Epithelial cell of esophagus (primary cell): ENCODE measurements around the gene DBI.

Experiments
- DNase-seq: peaks from one replicate; pipeline ENCODE4 v3.0.0; 2010; ENCODE audit warnings: low read depth
- H3K4me3 ChIP-seq: 2 replicates; pipeline ENCODE4 v1.5.1; 2011; ENCODE audit warnings: mild to moderate bottlenecking, low read length, control low read depth
- TF ChIP-seq, protein P1 (sequence below): IDR thresholded peaks from 2 replicates; pipeline ENCODE4 v1.5.1; 2011; ENCODE audit warnings: low read depth, mild to moderate bottlenecking, low read length, control low read depth, inconsistent platforms; ENCODE audit not compliant: insufficient read depth; ENCODE audit errors: missing control alignments

The DBI gene

DNA sequence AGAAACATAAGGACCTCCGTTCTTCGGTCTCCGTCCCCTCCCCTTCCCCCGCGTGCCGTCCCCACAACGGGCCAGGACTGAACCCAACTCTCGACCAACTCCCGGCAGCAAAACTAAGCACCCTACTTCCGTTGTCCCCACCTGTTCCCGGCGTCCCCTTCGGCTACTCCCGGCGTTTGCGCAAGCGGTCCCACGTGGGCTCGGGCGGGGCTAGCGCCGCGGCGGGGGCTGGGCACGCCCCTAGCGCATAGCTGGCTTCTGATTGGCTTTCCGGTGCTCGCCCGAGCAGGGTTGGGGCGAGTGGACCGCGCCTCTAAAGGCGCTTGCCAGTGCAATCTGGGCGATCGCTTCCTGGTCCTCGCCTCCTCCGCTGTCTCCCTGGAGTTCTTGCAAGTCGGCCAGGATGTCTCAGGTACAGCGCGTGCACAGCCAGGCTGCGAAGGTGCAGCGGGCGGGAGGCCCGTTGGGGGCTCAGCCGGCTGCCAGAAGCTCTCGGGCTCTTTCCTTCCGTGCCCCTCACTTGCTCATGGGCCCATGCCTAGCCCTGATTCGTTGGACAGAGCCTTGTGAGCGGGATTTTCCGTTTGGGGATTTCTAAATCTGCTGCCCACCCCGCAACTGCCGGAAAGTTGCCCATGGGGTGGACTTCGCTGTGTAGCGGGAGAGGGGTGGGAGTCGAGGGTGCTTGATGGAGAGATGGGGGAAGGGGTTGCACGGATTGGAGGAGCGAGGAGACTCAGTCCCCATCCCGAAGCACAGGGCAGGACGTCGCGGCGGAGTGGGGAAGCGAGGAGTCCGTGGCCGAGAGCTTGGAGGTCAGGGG, at the start of gene DBI, which contains the start of gene C2orf76:
Gene DBI, plus strand, starts transcription at position 329 of the 823 bp plus-strand sequence. Its CDS starts 75 bp downstream, at position 404.
Gene C2orf76, minus strand, starts transcription at position 186 of the 823 bp plus-strand sequence. CDS start 26,875 bp downstream, outside the sequence.
- peak; percentile 99 for DNase-seq

GRCh38 chr2:119317554-119317953, 49.2 kb upstream of the DBI start:
- TF ChIP-seq, protein P1, sequence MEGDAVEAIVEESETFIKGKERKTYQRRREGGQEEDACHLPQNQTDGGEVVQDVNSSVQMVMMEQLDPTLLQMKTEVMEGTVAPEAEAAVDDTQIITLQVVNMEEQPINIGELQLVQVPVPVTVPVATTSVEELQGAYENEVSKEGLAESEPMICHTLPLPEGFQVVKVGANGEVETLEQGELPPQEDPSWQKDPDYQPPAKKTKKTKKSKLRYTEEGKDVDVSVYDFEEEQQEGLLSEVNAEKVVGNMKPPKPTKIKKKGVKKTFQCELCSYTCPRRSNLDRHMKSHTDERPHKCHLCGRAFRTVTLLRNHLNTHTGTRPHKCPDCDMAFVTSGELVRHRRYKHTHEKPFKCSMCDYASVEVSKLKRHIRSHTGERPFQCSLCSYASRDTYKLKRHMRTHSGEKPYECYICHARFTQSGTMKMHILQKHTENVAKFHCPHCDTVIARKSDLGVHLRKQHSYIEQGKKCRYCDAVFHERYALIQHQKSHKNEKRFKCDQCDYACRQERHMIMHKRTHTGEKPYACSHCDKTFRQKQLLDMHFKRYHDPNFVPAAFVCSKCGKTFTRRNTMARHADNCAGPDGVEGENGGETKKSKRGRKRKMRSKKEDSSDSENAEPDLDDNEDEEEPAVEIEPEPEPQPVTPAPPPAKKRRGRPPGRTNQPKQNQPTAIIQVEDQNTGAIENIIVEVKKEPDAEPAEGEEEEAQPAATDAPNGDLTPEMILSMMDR: no peak
- H3K4me3 ChIP-seq: no peak overlapping the region
- DNase-seq: no peak

More for the DNA sequence above, at the start of gene DBI, which contains the start of gene C2orf76:
- H3K4me3 ChIP-seq: peak within 1 kb of the TSS; percentile 93
- TF ChIP-seq, protein P1: no peak

DNA sequence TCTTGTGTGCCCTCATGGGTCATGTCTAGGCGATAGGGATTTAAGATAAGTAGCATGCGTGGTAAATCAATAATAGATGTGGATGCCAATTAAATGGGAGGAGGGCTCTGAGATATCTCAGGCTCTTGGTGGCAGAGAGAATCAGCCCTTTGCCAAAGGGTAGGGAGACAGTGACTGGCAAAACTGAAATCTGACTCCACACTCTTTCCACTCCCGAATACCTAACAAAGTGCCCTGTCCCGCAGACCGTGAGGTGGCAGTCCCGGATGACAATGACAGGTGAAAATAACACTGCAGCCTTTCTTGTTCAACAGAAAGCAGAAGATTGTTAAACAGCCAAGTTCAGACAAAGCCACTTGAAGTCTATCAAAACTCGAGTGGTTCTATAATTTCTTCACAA, 47.2 kb upstream of the DBI start:
- H3K4me3 ChIP-seq: no peak overlapping the region
- TF ChIP-seq, protein P1: no peak
- no peak for DNase-seq

DNA sequence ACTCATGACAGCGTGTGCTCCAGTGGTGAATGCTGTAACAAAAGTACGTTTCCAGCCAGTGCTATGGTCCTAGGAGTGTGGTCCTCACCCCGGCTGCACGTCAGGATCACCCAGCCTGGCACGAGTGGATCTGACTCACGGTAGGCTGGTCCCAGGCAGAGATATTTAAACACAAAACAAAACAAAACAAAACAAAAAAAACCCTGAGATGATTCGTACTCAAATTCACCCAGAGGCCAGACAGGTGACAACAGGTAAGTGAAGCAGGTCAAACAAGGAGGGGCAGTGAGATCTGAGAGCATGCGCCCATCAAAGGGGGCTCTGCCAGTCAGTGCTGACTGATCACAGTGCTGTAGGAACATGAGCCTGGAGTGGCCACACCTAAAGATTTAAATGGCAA, 43.3 kb upstream of the DBI start:
- no peak overlapping the region for H3K4me3 ChIP-seq
- TF ChIP-seq, protein P1: no peak
- peak; percentile 65 for DNase-seq

- no peak for DNase-seq
- H3K4me3 ChIP-seq: no peak overlapping the region
- TF ChIP-seq, protein P1: no peak
Observed at GRCh38 chr2:119324685-119325270, 42.0 kb upstream of the DBI start.

GRCh38 chr2:119326938-119327337, 39.8 kb upstream of the DBI start:
- no peak for DNase-seq
- TF ChIP-seq, protein P1: no peak
- H3K4me3 ChIP-seq: no peak overlapping the region
